ENCODE results near the gene LMO4. TPM values are rescaled to one million over a fixed set of nuclear protein-coding genes. Genes with fewer than 3 reads are reported as not detected.

Gene LMO4
- total and polyA plus RNA-seq, 2 donors (not counting 1 experiment from before 2014, with no cell fraction given): 35.7 to 46.0 TPM

GRCh38 chr1:87379306-87379705, 50.6 kb downstream of the LMO4 start:
- Histone ChIP-seq H3K9ac (ENCODE audit: low read length) (no peak overlapping the region), H3K36me3 (replicated peaks in 1 of 2; ENCODE audit: control extremely low read depth in 1 of 2, control insufficient read depth in 1 of 2, extremely low read depth in 1 of 2, insufficient read depth in 2 of 2, low read length in 1 of 2) (no peaks in the 10 kb centered on the region), H3K27ac (ENCODE audit: low read length in 2 of 2) (no peak overlapping the region), H3K27me3 (replicated peaks in 1 of 4; ENCODE audit: control extremely low read depth in 1 of 4, control insufficient read depth in 3 of 4, insufficient read depth in 4 of 4, low read length in 3 of 4) (no peaks in the 10 kb centered on the region), H3K79me2 (ENCODE audit: control insufficient read depth, insufficient read depth, low read length) (no peaks in the 10 kb centered on the region), H3K4me1 (ENCODE audit: control insufficient read depth in 2 of 2, insufficient read depth in 2 of 2, low read length in 2 of 2) (no peaks in the 10 kb centered on the region), H2AFZ (ENCODE audit: insufficient read depth, low read depth, low read length, poor library complexity, severe bottlenecking) (no peak overlapping the region), H3K9me3 (ENCODE audit: control extremely low read depth in 1 of 3, control insufficient read depth in 2 of 3, insufficient read depth in 1 of 3, low read length in 2 of 3) (peaks cover 0 to 3% (median 2%) of the 10 kb centered on the region in 3 donors), H3K4me3 (ENCODE audit: control extremely low read depth in 1 of 5, extremely low read depth in 1 of 5, insufficient read depth in 1 of 5, low read depth in 2 of 5, low read length in 4 of 5) (no peak overlapping the region), H3K4me2 (replicated peaks; ENCODE audit: low read depth, low read length, poor library complexity, severe bottlenecking) (no peak overlapping the region), H4K20me1 (ENCODE audit: control insufficient read depth, insufficient read depth, low read length, poor library complexity, severe bottlenecking) (no peaks in the 10 kb centered on the region)
- no peak for DNase-seq
- no peaks in the 10 kb centered on the region for H3K4me1 Mint-ChIP-seq
- no peak for TF ChIP-seq EZH2 (IDR thresholded peaks at IDR 0.05; ENCODE audit: borderline replicate concordance, insufficient read depth, low read depth, low read length, poor library complexity, severe bottlenecking)
- TF ChIP-seq CTCF (IDR thresholded peaks at IDR 0.05): no peak
- no peak for ATAC-seq (ENCODE audit: low read depth)
- H3K9me3 Mint-ChIP-seq (ENCODE audit: insufficient read depth): peaks cover 11% of the 10 kb centered on the region
- intact Hi-C loops (cut with micrococcal nuclease): no loop called here
- ChIA-PET CTCF (no interaction called here), POLR2A (interaction anchor here (1.2 kb wide), 1 partner anchor 51 kb away, joined by 3 read pairs; no protein-coding TSS in a partner anchor)
- no peak overlapping the region for H3K27ac Mint-ChIP-seq
- no peak overlapping the region for H3K4me3 Mint-ChIP-seq
- H3K27me3 Mint-ChIP-seq: no peaks in the 10 kb centered on the region

DNA sequence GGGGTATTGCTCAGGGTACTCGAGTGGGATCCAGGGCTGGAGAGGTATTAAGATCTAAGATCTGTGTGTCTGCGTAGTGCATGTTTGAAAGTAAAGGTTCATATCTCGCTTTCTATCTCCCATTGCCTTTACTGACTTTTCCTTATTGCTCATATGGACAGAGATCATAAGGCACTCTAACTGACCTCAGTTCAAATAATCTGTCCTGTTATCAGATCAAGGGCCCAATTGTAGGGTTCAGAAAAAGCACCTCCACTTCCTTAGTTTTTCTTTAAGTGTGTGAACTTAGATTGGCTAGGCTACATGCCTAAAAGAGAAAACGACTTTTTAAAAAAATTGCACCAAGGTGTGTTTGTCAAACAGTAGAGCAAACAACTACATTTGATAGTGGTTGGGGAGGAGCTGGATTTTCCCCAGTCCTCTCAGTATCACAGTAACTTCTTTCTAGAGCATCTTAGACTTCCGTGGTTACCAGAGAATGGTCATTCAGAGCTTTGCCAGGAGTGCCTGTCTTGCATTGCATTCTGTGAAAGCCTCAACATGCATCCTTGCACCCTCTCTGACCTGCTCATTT, 57.6 kb downstream of the LMO4 start:
- no peak for TF ChIP-seq EZH2 (IDR thresholded peaks at IDR 0.05; ENCODE audit: borderline replicate concordance, insufficient read depth, low read depth, low read length, poor library complexity, severe bottlenecking)
- TF ChIP-seq CTCF (IDR thresholded peaks at IDR 0.05): no peak
- CTCF ChIA-PET: no interaction called here
- no CpG with 5 or more reads among the region's 5 CpGs for WGBS (ENCODE audit: insufficient coverage)
- Mint-ChIP-seq H3K4me3 (no peak overlapping the region), H3K27me3 (no peaks in the 10 kb centered on the region), H3K27ac (no peak overlapping the region), H3K9me3 (ENCODE audit: insufficient read depth) (no peaks in the 10 kb centered on the region), H3K4me1 (no peaks in the 10 kb centered on the region)
- Histone ChIP-seq H3K4me2 (replicated peaks; ENCODE audit: low read depth, low read length, poor library complexity, severe bottlenecking) (no peak overlapping the region), H3K36me3 (replicated peaks in 1 of 2; ENCODE audit: control extremely low read depth in 1 of 2, control insufficient read depth in 1 of 2, extremely low read depth in 1 of 2, insufficient read depth in 2 of 2, low read length in 1 of 2) (no peaks in the 10 kb centered on the region), H4K20me1 (ENCODE audit: control insufficient read depth, insufficient read depth, low read length, poor library complexity, severe bottlenecking) (no peaks in the 10 kb centered on the region), H3K4me3 (ENCODE audit: control extremely low read depth in 1 of 5, extremely low read depth in 1 of 5, insufficient read depth in 1 of 5, low read depth in 2 of 5, low read length in 4 of 5) (no peak overlapping the region), H3K79me2 (ENCODE audit: control insufficient read depth, insufficient read depth, low read length) (no peaks in the 10 kb centered on the region), H3K9me3 (ENCODE audit: control extremely low read depth in 1 of 3, control insufficient read depth in 2 of 3, insufficient read depth in 1 of 3, low read length in 2 of 3) (no peaks in the 10 kb centered on the region), H3K27ac (ENCODE audit: low read length in 2 of 2) (no peak overlapping the region), H3K4me1 (ENCODE audit: control insufficient read depth in 2 of 2, insufficient read depth in 2 of 2, low read length in 2 of 2) (no peaks in the 10 kb centered on the region), H3K9ac (ENCODE audit: low read length) (no peak overlapping the region), H2AFZ (ENCODE audit: insufficient read depth, low read depth, low read length, poor library complexity, severe bottlenecking) (no peak overlapping the region), H3K27me3 (replicated peaks in 1 of 4; ENCODE audit: control extremely low read depth in 1 of 4, control insufficient read depth in 3 of 4, insufficient read depth in 4 of 4, low read length in 3 of 4) (no peaks in the 10 kb centered on the region)
- intact Hi-C loops (cut with micrococcal nuclease): no loop called here
- POLR2A ChIA-PET: no interaction called here
- DNase-seq (no peak), ATAC-seq (ENCODE audit: low read depth) (no peak)
